Stimulated activated CD4-positive, alpha-beta T cell treated with anti-CD3 and anti-CD28 coated beads, Interleukin-12 subunit alpha, Interleukin-12 subunit beta, amount 100 ng/mL, for 48 hours (primary cell): Measurements from ENCODE around the gene MUC6.

ENCODE experiments used
- DNase-seq, 3 donors: peaks; one replicate each; pipeline ENCODE4 v3.0.0-alpha.2; 2020; ENCODE audit warnings: low read depth in 2 of 3, low spot score in 1 of 3

MUC6 gene

GRCh38 chr11:1037506-1038055 is 1.1 kb upstream of the MUC6 start:
- no peak for DNase-seq

GRCh38 chr11:1036931-1037330 is 413 bp upstream of the MUC6 start:
- no peak for DNase-seq

DNA sequence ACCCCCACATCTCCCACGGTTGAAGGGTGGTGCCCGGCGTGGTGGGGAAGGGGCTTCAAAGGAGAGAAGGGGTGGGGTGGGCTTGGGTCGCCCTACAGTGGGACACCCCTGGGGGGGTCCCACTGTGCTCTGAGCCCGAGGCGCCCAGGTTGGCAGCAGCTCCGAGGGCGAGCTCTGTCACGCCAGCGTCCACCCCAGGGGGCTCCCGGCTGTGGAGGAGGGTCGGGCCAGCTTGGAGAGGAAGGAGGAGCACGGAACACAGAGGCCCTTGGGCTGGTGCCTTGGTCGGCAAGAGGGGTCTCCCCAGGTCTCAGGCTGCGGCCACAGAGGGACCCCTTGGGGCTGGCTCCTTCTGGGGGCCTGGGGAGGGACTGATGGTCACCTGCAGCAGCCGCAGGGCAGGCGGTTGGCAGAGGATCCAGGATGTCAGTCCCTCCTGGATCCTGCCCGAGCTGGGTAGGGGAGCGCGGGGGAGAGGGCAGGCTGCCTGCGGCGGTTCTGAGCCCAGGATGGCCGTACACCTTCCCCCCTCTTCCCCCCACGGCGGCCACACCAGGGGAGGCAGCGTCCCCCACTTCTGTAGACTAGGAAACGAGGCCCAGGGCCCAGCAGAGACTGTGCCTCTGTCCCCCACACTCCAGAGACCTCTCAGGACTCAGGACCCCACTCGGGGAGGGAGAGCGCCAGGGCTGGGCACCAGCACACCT is 788 bp downstream of the MUC6 start:
- DNase-seq = no peak

GRCh38 chr11:1034456-1035295 is 1.8 kb downstream of the MUC6 start:
- DNase-seq = no peak

DNA sequence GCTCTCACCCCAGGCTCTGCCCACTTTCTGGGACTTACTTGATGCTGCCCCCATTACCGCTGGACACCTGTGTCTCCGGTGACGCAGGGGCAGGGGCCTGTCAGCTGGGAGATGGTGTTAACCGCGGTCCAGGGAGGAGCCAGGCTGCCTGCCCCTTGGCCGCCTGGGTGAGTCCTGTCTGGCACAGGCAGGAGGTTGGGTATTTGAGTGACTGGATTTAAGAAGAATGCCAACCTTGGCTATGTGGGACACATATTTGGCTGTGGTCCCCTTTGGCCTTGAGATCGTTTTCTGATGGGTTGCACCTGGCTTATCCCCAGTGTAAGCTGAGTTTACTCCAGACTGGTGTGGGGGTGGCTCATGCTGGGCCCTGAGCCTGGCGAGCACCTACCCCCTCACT is 2.5 kb downstream of the MUC6 start:
- DNase-seq = no peak

DNA sequence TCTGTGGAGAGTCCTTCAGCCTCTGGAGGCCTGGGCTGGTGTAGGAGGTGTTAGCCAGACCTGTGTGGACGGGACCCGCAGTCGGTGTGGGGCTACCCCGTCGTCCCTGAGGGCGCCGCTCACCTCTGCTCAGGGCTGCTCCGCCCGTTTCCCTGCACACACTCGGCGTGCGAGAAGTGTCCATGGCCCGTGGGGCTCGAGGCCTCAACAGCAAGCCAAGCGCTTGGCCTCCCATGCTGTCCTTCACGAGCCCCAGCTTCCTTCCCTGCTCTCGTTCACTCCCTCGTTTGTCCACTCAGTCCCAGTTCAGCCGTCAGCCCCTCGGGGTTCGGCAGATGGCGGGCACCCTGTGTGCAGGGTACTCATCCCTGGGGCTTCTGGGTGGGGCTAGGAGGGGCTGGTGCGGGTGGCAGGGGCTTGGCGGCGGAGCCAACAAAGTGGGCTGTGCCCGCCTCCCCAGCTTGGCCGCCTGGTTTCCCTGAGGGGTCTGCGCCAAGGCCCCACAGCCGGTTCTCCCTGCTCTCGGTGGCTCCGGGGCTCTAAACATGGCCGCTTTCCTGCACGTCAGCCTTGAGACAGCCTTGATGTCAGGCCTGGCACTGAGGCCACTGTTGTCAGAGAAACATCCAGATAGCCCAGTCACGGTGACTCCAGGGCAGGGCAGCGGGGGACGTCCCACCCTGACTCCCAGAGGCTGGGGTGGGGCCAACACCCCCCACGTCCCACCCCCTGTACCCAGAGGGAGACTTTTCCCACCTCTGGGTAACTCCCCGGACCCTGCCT is 3.3 kb downstream of the MUC6 start:
- DNase-seq = no peak

DNA sequence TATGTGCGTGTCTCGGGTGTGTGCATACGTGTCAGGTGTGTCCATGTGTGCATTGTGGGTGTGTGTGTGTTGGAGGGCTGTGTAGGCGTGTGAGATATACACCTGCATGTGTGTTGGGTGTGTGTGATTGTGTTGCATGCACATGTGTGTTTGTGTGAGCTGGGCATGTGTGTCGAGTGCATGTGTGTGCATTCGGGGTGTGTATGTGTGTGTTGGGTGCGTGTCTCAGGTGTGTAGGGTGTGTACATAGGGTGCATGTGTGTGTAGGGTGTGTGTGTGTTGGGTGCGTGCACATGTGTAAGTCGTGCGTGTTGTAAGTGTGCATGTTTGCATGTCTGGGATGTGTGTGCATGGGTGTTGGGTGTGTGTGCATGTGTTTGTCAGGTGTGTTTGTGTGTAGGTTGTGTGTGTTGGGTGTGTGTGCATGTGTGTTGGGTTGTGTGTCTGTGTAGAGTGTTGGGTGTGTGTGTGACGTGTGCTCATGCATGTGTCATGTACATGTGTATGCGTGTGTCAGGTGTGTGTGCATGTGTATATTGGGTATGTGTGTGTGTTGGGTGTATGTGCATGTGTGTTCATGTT is 4.1 kb downstream of the MUC6 start:
- DNase-seq = no peak

- DNase-seq = no peak
These were observed 5.2 kb downstream of the MUC6 start for GRCh38 chr11:1031121-1031899.

DNA sequence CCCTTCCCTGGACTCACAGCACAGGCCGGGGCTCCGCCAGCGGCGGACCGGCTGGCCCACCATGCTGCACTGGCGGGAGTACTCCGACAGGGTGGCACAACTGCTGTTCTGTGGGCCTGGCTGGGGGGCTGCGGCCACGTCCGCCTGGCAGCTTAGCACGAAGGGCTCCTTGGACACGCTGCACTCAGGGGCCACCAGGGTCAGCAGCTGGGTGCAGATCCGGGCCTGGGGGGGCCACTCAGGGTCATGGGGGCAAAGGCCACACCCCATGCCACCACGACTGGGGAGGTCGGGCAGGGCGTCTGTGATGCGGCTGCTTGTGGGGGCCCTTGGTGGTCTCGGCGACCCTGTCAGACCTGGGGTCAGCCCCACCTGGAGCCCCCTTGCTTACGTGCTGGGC is 6.0 kb downstream of the MUC6 start:
- DNase-seq = no peak

DNA sequence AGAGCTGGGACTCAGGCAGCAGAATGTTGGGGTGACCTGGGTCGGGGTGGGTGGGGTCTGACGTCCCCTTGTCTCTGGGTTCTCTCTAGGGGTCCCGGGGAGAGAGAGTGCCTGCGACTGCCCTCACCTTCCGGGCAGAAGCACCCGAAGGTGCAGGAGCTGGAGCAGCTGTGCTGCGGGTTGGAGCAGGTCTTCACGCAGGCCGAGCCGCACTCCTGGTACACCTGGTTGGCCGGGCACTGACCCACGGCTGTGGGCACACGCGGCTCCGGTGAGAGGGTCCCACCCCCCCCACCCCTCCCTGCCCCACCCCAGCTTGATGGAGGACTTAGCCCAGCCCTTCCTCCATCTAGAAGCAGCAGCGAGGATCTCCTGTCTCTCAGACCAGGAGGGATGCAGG is 6.4 kb downstream of the MUC6 start:
- no peak for DNase-seq

DNA sequence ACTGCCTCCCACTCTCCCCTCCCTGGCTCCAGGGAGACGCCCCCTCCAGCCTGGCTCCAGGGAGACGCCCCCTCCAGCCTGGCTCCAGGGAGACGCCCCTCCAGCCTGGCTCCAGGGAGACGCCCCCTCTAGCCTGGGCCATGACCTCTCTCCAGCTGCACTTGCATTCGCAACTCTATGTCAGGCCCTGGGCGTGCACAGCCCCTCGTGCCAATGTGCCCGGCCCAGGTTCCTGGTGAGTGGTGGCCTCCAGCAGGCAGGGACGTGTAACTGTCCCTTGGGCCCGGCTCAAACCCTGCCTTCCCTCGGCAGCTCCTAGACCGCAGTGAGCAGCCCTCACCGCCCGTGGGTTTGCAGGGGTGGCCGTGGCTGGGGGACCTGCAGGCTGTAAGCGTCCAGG is 6.9 kb downstream of the MUC6 start:
- no peak for DNase-seq

DNA sequence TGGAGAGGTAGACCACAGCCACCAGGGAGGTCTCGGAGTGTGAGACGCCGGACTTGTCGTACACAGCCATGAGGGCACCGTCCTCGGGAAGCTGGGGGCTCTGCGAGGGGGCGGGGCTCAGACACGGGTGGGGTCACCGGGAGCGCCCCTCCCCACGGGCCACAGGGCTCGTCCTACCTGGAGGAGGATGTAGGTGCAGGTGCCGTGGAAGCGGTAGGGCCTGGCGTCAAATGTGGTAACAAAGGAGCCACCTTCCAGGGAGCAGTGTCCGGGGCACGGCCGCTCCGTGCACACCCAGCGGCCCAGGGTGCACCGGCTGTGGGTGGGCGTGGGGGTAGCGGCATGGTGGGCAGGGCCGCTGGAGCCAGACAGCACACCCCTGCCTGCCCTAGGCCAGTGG is 7.5 kb downstream of the MUC6 start:
- no peak for DNase-seq

DNA sequence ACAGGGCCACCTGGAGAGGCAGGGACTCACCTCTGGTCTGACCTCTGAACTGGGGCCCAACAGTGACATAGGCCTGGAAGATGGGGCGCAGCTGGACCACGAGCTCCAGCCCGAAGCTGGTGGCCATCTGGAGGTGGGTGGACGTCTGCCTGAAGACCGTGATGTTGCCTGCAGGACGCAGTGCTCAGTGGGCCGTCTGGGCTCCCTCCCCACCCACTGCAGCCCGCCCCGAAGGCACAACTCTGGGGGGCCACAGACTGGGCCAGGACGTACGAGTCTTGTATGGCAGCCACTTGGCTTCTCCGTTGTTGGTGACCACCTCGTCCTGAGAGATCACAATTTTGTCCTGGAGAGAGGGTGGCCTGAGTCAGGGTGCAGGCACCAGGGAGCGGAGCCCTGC is 7.9 kb downstream of the MUC6 start:
- no peak for DNase-seq

GRCh38 chr11:1028291-1028540 is 8.3 kb downstream of the MUC6 start:
- DNase-seq = no peak

DNA sequence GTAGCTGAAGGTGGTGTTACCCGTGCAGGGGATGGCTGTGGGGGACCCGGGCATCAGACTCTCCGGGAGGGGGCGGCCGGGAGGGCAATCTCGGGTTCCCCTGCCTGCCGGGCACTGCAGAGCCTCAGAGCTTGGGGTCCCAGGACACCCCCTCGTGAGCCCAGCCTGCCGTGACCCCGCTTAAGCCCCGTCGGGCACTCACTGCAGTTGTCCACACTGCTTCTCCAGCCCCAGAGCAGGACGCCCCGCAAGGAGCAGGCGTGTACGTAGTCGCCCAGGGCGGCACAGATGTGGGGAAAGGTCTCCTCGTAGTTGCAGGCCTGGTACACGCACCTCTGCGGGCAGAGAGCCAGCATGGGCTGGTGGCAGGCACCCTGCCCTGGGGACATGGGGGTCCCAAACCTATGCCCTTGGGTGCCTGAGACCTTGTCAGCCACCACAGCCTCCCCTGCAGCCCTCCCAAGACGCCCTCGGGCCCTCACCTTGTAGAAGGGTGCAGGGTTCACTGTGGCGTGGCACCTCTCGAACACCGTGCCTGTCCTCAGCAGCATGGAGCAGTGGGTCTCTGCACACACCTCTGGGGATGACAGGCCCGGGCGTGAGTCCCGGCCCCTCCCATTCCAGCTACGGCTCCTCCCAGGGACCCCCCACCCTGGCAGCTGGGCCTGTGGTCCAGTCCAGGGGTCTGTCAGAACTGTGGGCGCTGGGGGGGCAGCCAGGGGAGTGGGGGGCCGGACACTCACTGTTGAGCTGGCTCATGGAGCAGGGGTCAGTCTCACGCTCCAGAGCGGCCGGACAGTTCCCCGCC is 8.8 kb downstream of the MUC6 start:
- no peak for DNase-seq

- DNase-seq = no peak
These were observed 9.7 kb downstream of the MUC6 start for GRCh38 chr11:1026641-1027482.

GRCh38 chr11:1026163-1026450 is 10.4 kb downstream of the MUC6 start:
- DNase-seq = no peak

GRCh38 chr11:1025410-1026162 is 10.9 kb downstream of the MUC6 start:
- DNase-seq = no peak
